NCI-H1436 treated with DMSO at 0.1 percent for 48 hours (cell line): ENCODE data around the gene TCTN3.
"Not testable (repeated sequence)": the region's sequence is repeated elsewhere in the genome, so short reads cannot be mapped to it uniquely, and the experiment has no call there.

Experiments used
- DNase-seq: peaks from one replicate; lab custom pipeline; 2025; lab: John Stamatoyannopoulos, UW

Gene TCTN3

GRCh38 chr10:95626500-95626899 lies 67.2 kb downstream of the TCTN3 start:
- DNase-seq: no peak

- not testable (repeated sequence) for DNase-seq
These were observed 73.3 kb downstream of the TCTN3 start for GRCh38 chr10:95620415-95620814.

GRCh38 chr10:95618101-95618500 lies 75.6 kb downstream of the TCTN3 start:
- no peak for DNase-seq

- DNase-seq: no peak
These were observed 77.3 kb downstream of the TCTN3 start for GRCh38 chr10:95616446-95616845.
